NT2/D1 (cell line): ENCODE data around the gene KCNK3.

ENCODE experiments used
- YY1 ChIP-seq: IDR thresholded peaks from 2 replicates; pipeline ENCODE4 v1.6.1; 2011; ENCODE audit not compliant: insufficient read length, insufficient read depth
- ZNF274 ChIP-seq: IDR thresholded peaks from 2 replicates; pipeline ENCODE4 v1.6.1; 2011; ENCODE audit warnings: mild to moderate bottlenecking, low read depth, low read length

- TF ChIP-seq ZNF274 (no peak), YY1 (no peak)
Observed at GRCh38 chr2:26648516-26648915, 44.0 kb upstream of the KCNK3 start.
